ENCODE data around the gene VRK1.

The VRK1 gene

GRCh38 chr14:96793547-96793946 is 3.6 kb upstream of the VRK1 start:
- no peaks in the 10 kb centered on the region for H3F3A ChIP-seq (ENCODE audit: low read depth)

GRCh38 chr14:96795109-96795828 is 1.9 kb upstream of the VRK1 start:
- Histone ChIP-seq H4K20me1 (ENCODE audit: insufficient read depth, low read length, poor library complexity, severe bottlenecking) (peaks cover 30% of the 10 kb centered on the region), H3K36me3 (ENCODE audit: insufficient read depth, low read length) (no peaks in the 10 kb centered on the region), H2AFZ (ENCODE audit: low read length) (no peak overlapping the region), H3K4me3 (ENCODE audit: low read length, poor library complexity, severe bottlenecking) (no peak overlapping the region), H3K4me1 (ENCODE audit: insufficient read depth, low read length, poor library complexity, severe bottlenecking) (peaks cover 22% of the 10 kb centered on the region), H3K9me3 (ENCODE audit: insufficient read depth, low read depth, low read length) (no peaks in the 10 kb centered on the region), H3K9me2 (replicated peaks; ENCODE audit: low read depth, low read length) (no peaks in the 10 kb centered on the region), H3K9ac (ENCODE audit: low read depth, low read length, poor library complexity, severe bottlenecking) (no peak overlapping the region), H3K27me3 (ENCODE audit: insufficient read depth, low read length, poor library complexity, severe bottlenecking) (no peaks in the 10 kb centered on the region), H3K4me2 (ENCODE audit: low read depth, low read length, poor library complexity, severe bottlenecking) (no peak overlapping the region), H3K79me2 (ENCODE audit: insufficient read depth, low read length) (peaks cover 30% of the 10 kb centered on the region), H3F3A (ENCODE audit: low read depth) (no peaks in the 10 kb centered on the region)
- TF ChIP-seq CTCF (conservative IDR thresholded peaks at IDR 0.05; ENCODE audit: low read length) (no peak), EZH2phosphoT487 (IDR thresholded peaks at IDR 0.05; ENCODE audit: borderline replicate concordance) (no peak)

More at GRCh38 chr14:96793547-96793946, 3.6 kb upstream of the VRK1 start:
- no peak overlapping the region for H3K4me2 ChIP-seq (ENCODE audit: low read depth, low read length, poor library complexity, severe bottlenecking)
- no peak for TF ChIP-seq EZH2phosphoT487 (IDR thresholded peaks at IDR 0.05; ENCODE audit: borderline replicate concordance)
- no peak for TF ChIP-seq CTCF (conservative IDR thresholded peaks at IDR 0.05; ENCODE audit: low read length)
- no peaks in the 10 kb centered on the region for H3K36me3 ChIP-seq (ENCODE audit: insufficient read depth, low read length)
- no peaks in the 10 kb centered on the region for H3K9me2 ChIP-seq (replicated peaks; ENCODE audit: low read depth, low read length)
- no peaks in the 10 kb centered on the region for H3K27me3 ChIP-seq (ENCODE audit: insufficient read depth, low read length, poor library complexity, severe bottlenecking)
- peaks cover 12% of the 10 kb centered on the region for H4K20me1 ChIP-seq (ENCODE audit: insufficient read depth, low read length, poor library complexity, severe bottlenecking)
- no peak overlapping the region for H3K4me3 ChIP-seq (ENCODE audit: low read length, poor library complexity, severe bottlenecking)
- H3K9ac ChIP-seq (ENCODE audit: low read depth, low read length, poor library complexity, severe bottlenecking), result no peak overlapping the region
- H3K4me1 ChIP-seq (ENCODE audit: insufficient read depth, low read length, poor library complexity, severe bottlenecking), result peaks cover 7% of the 10 kb centered on the region
- no peak overlapping the region for H2AFZ ChIP-seq (ENCODE audit: low read length)
- peaks cover 12% of the 10 kb centered on the region for H3K79me2 ChIP-seq (ENCODE audit: insufficient read depth, low read length)
- H3K9me3 ChIP-seq (ENCODE audit: insufficient read depth, low read depth, low read length), result no peaks in the 10 kb centered on the region

GRCh38 chr14:96797582-96798349 is 584 bp downstream of the VRK1 start:
- Histone ChIP-seq H3K4me1 (ENCODE audit: insufficient read depth, low read length, poor library complexity, severe bottlenecking) (peaks cover 41% of the 10 kb centered on the region), H3K36me3 (ENCODE audit: insufficient read depth, low read length) (no peaks in the 10 kb centered on the region), H4K20me1 (ENCODE audit: insufficient read depth, low read length, poor library complexity, severe bottlenecking) (peaks cover 55% of the 10 kb centered on the region), H3K27me3 (ENCODE audit: insufficient read depth, low read length, poor library complexity, severe bottlenecking) (no peaks in the 10 kb centered on the region), H3K79me2 (ENCODE audit: insufficient read depth, low read length) (peaks cover 55% of the 10 kb centered on the region), H2AFZ (ENCODE audit: low read length) (peak overlapping the region; percentile 73), H3F3A (ENCODE audit: low read depth) (no peaks in the 10 kb centered on the region), H3K9me2 (replicated peaks; ENCODE audit: low read depth, low read length) (no peaks in the 10 kb centered on the region), H3K4me3 (ENCODE audit: low read length, poor library complexity, severe bottlenecking) (peak overlapping the region; percentile 88), H3K9me3 (ENCODE audit: insufficient read depth, low read depth, low read length) (no peaks in the 10 kb centered on the region), H3K9ac (ENCODE audit: low read depth, low read length, poor library complexity, severe bottlenecking) (peak overlapping the region; percentile 94), H3K4me2 (ENCODE audit: low read depth, low read length, poor library complexity, severe bottlenecking) (peak overlapping the region; percentile 92)
- TF ChIP-seq CTCF (conservative IDR thresholded peaks at IDR 0.05; ENCODE audit: low read length), result no peak
- TF ChIP-seq EZH2phosphoT487 (IDR thresholded peaks at IDR 0.05; ENCODE audit: borderline replicate concordance), result no peak

Measured in Loucy (cell line).